ENCODE measurements around the gene SPATA31C1.
"Not testable (repeated sequence)": the region's sequence is repeated elsewhere in the genome, so short reads cannot be mapped to it uniquely, and the experiment has no call there.

Gene SPATA31C1

DNA sequence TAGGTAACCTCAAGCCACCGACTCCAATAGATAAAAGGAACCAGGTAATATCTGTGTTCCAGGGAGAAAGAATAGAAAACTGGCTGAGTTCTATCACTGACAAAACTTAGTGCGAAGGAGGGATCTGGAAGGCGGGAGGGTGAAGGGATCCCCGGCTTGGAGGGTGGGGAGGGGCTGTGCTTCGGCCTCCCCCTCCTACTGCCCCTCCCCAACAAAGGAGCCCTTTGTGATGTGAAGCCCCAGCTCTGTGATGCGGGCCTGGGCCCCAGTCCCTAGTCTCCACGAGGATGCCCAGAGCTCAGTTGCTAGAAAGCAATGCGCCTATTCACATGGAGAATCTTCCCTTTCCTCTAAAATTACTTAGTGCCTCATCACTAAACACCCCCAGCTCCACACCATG, at the start of gene SPATA31C1:
Gene SPATA31C1, plus strand, starts transcription at position 301 of the 400 bp plus-strand sequence.
- DNase-seq: not testable (repeated sequence)

DNA sequence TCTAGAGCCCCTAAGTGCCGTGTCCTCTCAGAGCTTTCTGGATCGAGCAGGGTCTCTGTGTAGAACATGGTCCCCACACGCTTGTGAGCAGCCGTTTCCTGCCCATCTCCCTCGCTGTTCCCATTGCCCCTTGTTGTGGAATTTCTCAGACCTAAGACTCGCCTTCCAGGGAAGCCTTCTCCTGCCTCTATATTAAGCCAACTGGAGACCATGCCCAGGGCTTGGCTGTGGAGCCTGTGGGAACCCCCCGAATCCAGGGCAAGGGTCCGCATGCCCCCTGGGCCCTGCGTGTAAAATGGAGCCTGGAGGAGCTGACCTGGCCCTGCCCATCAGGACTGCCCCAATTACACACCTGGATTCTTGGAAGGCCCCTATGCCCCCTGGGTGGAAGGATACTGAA, 49.6 kb upstream of the SPATA31C1 start:
- DNase-seq: no peak

DNA sequence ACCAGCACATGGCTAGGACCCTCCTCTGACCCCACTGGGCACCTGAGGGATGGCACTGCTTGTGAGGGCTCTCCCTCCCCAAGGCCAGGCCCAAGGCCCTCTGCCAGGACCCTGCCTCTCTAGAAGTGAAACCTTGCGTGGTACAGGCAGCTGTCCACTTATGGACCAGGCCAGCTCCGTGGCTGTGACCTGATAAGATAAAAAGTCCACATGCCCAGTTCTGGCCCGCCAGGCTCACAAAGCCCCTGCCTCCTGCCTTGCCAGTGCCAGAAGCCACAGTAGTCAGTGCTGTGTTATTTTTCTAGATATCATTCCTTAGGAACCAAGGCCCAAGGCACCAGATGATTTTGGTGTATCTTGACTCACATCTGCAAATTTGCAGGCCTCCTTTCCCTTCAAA, 49.1 kb upstream of the SPATA31C1 start:
- DNase-seq: no peak

DNA sequence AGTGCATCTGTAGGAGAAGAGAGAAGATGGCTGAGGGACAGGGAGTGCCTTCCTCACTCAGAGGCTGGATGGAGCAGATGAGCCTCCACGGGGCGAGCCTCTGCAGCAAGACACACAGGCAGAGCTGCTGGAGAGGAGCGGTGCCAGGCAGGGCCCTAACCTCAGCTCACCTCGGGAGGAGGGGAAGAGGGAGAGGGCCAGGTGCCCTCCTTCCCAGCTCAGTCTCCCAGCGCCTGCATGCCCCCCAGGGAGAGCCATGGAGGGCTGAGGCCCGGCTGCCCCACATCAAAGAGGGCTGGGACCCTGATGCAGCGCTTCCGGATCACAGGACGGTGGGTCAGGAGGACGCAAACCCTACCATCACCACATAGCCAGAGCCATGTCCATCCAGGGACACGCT, 48.7 kb upstream of the SPATA31C1 start:
- DNase-seq: no peak

DNA sequence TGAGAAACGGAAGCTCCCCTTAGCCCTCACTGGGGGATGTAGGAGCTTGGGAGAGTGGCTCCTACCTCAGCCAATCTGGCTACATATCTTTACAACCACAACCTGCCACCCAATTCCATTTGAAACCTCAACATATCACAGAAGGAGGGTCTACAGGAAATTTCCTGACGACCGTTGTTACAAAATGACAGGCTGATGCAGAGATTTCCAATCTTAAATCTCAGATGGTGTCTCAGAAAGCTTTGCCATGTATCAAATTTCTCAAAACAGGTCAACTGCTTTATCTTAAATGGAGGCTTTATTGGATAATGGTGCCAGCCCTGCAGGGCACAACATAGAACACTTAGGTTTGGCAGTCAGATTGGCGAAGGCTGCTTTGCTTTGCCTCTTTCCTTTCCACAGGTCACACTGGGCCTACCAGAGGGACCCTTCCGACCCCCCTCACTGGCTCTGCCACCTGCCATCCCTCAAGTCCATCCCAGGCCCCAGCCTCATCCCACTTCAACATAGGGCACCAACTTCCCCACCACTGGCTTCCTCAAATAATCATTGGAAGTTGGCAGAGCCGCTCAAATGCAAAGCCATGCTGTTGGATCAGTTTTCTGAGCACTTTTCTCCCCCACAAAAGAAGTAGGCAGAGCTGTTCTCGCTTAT, 46.2 kb upstream of the SPATA31C1 start:
- no peak for DNase-seq

DNA sequence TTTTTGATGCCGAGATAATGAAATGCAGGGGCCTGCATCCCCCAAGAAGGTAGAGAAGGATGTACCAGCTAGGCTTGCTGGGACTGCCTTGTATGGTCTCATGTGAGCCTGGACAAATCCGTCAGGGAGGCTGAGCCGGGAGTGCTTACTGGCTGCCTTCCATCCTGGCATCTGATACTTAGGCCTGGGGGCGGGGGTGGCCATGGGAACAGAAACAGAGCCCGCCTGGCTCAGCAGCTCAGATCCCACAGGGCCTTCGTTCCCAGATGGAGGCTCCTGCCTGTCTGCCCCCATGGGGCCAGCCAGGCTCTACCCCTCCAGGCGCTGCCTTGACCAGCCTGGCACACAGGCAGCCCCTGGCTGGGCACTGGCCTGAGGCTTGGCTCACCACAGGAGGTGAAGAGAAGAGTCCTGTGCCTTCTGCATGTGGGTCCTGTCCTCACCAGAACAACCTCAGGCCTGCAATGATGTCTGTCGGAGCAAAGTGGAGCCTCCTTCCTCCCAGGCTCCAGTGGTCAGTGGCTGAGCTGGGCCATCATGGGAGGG, 45.6 kb upstream of the SPATA31C1 start:
- DNase-seq: no peak

DNA sequence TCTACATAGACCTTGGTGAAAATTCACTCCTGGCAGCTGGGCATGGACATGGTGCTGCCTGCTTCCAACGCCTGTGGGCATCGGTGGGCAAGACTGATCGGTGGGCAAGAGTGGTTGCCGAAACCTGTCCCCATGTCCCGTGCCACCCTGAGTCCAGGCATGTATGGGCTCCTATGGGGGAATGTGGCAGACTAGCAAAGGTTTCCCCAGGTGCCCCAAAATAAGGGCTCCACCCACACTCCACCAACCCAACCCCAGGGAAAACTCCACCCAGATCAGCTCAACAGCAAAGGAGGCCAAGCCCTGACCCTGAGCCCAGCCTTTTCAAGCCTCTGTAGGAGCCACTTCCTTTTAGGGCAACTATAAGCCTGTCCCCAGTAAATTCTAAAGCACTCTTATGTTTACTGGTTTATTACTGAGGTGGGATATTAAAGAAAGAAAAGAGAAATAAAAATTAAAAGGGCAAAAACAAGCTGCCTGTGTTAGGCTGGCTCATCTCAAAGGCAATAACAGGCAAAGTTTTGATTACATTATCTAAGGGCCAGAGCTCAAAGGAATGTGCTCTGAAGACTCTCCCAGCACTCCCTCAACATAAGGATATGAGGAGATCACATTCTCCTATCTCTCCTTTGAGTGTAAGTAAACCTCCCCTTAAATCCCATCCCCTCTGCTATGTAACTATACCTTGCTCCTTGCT, 44.0 kb upstream of the SPATA31C1 start:
- no peak for DNase-seq

DNA sequence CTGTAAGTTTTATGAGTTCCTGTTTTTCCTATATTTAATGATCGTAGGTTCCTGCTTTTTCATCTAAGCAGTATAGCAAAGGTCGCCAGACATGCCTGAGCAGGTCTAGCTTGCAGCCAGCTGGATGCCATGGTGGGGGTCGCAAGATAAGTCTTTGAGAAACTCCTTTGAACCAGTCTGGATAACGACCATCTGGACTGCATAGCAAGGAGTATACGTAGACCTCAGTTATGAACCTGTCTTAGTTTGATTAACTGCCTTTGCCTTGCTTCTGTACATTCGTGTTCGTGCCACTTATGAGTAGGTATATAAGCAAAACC, 43.5 kb upstream of the SPATA31C1 start:
- no peak for DNase-seq

DNA sequence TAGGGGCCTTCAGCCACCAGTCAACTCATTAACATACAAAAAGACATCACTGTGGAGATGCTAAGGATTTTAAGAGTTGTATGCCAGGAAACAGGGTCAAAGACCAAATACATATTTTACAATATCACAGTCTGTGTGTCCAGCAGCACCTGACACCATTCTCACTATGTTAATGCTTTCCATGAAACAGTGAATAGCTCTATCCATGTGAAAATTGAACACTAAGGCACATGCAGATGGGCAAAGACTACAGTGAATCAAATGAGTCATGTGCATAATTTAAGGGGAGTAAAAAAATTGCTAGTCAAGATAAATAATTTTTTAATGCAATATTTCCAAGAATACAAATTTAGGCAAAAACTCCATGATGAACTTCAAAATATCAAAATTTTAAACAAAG, 42.7 kb upstream of the SPATA31C1 start:
- no peak for DNase-seq

DNA sequence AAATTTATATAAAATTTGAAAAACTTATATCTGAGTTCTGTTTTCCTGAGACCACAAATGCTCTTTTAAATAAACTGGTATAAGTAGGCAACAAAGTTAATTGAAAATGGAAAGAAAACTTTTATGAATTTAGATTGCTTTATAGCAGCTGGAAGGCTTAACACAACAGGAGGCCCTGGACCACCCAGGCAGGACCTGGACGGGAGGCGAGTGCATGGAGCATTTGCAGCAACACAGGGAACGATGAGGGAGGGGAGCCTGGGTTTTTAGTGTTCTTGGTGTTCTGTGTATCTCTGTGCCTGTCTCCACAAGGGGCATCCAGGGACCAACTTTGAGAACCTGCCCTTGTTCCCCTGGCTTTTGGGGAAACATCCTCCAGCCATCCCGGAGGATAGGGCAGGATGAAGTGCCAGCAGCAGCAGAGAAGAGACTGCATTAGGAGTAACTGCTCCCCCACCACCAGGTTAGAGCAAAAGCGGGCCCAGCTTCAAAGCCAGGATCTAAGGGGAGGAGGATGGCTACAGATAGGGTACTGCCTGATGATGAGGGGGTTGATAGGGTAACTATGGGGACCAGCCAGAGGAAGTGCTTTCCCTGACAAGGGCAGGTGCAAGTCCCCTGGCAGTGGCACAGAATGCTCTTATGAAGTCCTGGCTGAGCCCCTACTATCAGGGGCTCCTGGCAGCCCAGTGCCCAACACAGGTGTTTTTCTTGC, 41.8 kb upstream of the SPATA31C1 start:
- no peak for DNase-seq

DNA sequence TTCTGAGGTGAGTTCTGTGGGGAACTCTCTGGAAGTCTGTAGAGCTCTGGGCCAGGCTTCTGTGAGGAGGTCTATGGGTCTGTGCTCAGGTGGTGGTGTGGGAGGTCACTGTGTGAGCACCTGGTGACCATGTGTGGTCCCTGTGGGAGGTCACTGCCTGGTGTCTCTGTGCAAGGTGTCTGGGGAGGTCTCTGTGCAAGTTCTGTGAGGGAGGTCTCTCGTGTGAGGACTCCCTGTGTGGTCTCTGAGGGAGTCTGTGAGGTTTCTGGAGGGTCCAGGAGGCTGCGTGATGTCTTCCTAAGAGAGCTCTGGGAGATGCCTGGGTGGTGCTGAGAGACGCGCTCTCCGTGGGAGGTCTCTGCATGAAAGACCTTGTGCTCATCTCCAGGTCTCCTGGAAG, 41.1 kb upstream of the SPATA31C1 start:
- DNase-seq: no peak

DNA sequence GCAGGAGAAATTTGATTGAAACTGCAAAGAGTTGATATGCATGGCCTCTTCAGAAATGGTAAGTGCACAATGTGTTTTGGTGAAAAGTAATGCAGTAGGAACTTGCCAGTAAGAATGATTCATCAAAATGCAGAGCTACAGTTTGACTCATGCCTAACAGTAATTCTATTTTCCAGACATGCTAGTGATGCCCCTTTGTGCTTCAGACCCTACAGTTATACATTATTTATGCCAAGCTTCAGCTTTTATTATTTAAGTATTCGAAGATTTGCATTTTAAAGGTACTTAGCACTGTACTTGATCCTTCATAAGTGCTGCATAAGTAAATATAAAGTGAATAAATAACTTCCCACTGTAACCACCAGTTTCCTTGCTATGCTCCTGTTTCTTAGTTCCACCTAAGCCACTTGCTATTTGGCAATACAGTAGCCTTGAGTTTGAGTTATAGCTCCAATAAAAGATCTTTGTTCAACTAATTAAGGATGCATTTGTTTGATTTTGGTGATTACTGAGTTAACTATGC, 38.7 kb upstream of the SPATA31C1 start:
- no peak for DNase-seq

DNA sequence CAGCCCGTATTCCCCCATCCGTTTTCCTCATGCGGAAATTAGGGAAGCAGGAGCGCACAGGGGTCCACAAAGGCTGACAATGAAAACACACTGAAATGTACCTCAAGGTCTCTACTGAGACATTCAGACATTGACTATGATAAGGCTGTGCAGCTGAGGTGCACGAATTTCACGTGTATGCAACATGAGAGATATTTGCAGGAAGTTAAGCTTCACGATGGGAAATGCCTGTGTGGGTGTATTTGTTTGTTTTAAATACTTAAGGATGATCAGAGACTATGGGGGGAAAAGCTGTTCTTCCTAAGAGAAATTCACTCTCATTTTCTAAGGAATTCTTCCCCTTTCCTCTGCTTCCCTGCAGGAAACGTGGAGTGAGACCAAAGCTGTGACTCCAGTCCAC, 37.6 kb upstream of the SPATA31C1 start:
- no peak for DNase-seq

DNA sequence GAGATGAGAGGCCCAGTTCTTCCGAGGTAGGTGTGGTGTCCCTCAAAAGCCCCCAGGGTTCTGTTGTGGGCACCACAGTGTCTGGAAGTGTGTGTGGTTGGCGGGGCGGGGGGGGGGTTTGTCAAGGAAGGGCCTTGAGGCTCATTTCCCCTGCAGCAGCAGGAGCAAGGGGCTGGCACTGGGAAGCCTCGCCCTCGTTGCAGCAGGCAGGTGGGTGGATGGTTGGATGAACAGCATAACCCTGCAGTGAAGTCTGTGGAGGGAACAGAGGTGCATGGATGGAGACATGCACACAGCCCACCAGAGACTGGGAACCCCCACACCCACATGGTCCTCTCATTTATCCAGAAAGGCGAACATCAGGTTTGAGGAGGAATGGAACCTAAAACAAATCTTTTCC, 37.1 kb upstream of the SPATA31C1 start:
- DNase-seq: no peak

DNA sequence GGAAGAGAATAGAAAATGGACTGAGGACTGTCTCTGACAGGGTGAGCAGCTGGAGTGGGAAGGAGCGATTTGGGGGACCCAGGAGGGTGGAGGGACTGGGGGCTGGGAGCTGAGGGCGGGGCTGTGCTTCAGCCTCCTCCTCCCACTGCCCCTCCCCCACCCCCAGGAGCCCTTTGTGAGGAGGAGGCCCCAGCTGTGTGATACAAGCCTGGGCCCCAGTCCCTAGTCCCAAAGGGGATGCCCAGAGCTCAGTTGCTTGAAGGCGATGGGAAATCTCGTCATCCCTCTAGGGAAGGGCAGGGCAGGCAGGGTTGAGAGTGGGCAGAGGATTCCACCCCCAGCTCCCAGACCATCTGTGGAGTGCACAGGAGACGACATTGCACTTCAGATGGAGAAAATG, 35.1 kb upstream of the SPATA31C1 start, which contains the start of gene SPATA31E1:
Gene SPATA31E1, plus strand, starts transcription at position 251 of the 400 bp plus-strand sequence. Its CDS starts 15 bp downstream, at position 266.
- no peak for DNase-seq

DNA sequence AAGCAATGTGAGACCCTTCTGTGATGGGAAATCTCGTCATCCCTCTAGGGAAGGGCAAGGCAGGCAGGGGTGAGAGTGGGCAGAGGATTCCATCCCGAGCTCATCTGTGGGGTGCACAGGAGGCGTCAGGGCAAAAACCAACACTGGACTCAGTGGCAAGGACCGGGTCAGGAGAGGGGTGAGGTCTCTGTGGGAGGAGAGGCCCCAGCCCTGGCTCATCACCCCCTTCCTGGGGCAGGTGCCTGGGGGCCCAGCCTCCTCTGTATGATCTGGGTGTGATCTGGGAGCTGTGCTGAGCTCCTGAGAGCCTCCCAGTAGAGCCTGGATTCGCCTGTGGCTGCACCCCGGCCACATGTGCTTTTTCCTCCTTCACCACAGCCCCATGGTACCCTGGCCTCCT, 34.5 kb upstream of the SPATA31C1 start:
- no peak for DNase-seq

DNA sequence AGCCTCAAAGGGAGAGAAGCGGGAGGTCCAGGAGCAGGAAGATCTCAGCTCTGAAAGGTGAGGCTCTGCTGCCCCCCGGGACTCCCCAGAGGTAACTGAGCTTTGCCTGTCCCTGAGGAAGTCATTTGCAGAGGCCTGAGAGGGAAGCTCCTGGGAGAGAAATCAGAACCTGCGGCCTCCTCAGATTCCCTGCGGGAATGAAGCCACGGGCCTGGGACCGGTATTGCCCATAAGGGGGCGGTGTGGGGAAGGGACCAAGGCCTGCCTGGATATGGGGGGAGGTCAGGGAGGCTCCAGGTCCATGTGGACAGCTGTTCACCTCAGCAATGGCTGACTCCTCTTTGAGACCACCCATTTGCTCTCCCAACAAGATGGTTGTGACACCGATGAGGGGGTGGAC, 33.8 kb upstream of the SPATA31C1 start:
- DNase-seq: no peak

DNA sequence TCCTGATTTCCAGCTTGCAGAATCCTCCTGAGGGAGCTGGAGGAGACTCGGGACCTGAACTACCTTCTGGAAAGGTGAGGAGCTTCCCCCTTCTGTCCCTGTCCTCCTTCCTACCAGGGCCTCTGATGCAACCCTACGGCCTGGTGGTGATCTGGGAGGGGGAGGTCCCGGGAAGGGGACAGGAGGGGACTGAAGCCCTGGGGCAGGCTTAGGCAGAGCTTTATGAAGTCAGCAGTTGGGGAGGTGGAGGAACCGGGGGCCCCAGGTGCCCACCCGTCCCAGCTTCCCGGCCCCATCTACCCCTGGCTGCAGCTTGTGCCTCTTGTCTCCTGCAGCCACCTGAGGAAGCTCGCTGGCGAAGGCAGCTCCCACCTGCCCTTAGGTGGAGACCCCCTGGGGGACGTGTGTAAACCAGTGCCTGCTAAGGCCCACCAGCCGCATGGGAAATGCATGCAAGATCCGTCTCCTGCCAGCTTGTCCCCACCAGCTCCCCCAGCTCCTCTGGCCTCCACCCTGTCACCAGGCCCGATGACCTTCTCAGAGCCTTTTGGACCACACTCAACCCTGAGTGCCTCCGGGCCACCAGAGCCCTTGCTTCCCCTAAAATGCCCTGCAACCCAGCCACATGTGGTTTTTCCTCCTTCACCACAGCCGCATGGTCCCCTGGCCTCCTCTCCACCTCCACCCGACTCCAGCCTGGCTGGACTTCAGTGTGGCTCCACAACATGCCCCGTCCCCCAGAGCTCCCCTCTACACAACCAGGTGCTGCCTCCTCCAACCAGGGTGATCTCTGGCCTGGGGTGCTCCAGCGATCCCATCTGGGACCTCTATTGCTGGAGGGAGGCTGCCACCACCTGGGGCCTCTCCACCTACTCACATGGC, 32.9 kb upstream of the SPATA31C1 start:
- no peak for DNase-seq

DNA sequence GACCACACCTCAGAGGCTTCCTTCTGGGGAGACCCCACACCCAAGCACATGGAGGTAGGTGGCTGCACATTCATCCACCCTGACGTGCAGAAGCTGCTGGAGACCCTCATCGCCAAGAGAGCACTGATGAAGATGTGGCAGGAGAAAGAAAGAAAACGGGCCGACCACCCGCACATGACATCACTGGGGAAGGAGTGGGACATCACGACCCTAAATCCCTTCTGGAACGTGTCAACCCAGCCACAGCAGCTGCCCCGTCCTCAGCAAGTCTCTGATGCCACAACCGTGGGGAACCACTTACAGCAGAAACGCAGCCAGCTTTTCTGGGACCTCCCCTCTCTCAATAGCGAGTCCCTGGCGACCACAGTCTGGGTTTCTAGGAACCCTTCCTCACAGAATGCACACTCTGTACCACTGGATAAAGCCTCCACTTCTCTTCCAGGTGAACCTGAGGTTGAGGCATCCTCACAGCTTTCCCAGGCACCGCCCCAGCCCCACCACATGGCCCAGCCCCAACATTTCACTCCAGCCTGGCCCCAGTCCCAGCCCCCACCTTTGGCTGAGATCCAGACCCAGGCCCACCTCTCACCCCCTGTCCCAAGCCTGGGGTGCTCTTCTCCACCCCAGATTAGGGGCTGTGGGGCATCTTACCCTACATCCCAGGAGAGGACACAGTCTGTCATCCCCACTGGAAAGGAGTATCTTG, 32.1 kb upstream of the SPATA31C1 start:
- DNase-seq: no peak

DNA sequence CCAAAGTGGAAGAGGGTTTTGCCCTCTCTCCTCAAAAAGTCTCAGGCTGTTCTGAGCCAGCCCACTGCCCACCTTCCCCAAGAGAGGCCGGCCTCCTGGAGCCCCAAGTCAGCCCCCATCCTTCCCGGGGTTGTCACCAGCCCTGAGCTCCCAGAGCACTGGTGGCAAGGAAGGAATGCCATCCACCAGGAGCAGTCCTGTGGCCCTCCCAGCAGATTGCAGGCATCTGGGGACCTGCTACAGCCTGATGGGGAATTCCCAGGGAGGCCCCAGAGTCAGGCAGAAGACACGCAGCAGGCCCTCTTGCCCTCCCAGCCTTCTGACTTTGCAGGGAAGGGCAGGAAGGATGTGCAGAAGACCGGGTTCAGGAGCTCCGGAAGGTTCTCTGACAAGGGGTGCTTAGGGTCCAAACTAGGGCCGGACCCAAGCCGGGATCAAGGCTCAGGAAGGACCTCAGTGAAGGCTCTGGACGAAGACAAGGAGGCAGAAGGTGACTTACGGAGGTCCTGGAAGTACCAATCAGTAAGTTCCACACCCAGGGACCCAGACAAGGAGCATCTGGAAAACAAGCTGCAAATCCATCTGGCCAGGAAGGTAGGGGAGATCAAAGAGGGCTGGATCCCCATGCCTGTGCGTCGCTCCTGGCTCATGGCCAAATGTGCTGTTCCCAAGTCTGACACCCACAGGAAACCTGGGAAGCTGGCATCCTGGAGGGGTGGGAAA, 31.4 kb upstream of the SPATA31C1 start:
- no peak for DNase-seq

DNA sequence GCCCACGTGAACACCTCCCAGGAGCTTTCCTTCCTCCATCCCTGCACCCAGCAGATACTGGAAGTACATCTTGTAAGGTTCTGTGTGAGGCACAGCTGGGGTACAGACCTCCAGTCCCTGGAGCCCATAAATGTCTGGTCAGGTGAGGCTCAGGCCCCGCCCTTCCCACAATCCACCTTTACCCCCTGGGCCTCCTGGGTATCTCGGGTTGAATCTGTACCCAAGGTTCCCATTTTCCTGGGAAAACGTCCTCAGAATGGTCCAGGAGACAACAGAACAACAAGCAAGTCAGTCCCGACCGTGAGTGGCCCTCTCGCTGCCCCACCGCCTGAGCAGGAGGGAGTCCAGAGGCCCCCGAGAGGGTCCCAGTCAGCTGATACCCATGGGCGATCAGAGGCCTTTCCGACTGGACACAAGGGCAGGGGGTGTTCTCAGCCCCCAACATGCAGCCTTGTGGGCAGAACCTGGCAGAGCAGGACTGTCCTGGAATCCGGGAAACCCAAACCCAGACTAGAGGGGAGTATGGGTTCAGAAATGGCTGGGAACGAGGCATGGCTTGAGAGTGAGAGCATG, 30.7 kb upstream of the SPATA31C1 start:
- no peak for DNase-seq

Measured in NCI-H187 treated with DMSO at 0.1 percent for 48 hours (cell line).